Adrenal gland (tissue), 5 donors: Measurements from ENCODE around the gene ADM2.

Experiments used
- POLR2A ChIP-seq, 2 donors: fragments of 450-650 bp; IDR thresholded peaks; one replicate each; pipeline ENCODE4 v1.6.1; 2017; ENCODE audit warnings: antibody characterized with exemption in 2 of 2, mild to moderate bottlenecking in 2 of 2, moderate library complexity in 1 of 2
- TF ChIP-seq, protein P1 (sequence below), 6 experiments: fragments of 450-650 bp in 4 of 6; fragments of 200-600 bp in 2 of 6; sonication (generic) in 1 of 6; IDR thresholded peaks; 1 replicate in 5 of 6; 2 replicates in 1 of 6; pipeline versions ENCODE4 v1.5.1 to v1.8.0; 2016 to 2021; ENCODE audit warnings: antibody characterized with exemption in 6 of 6, mild to moderate bottlenecking in 2 of 6, moderate library complexity in 1 of 6
- donor health status: DM: no; HTN: no; CAD: no.

DNA sequence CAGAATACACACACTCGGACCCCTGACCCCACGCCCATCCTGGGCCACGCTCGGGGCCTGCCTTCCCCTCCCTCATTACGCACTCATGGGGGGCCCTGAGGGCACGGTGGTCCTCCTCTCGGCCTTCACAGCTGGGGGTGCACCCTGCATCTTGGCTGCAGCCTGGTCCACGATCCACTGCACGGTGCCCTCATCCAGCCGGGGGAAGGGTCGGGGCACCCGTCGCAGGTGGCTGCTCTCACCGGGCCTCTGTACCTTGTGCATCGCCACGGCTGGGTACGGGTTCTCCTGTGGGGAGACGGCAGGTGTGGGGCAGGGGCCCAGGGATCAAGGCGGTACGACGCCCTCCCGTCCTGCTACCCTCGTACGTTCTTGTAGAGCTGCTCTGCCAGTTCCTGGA is 16.9 kb upstream of the ADM2 start:
- no peak for TF ChIP-seq POLR2A (IDR thresholded peaks at IDR 0.05)
- TF ChIP-seq, protein P1, sequence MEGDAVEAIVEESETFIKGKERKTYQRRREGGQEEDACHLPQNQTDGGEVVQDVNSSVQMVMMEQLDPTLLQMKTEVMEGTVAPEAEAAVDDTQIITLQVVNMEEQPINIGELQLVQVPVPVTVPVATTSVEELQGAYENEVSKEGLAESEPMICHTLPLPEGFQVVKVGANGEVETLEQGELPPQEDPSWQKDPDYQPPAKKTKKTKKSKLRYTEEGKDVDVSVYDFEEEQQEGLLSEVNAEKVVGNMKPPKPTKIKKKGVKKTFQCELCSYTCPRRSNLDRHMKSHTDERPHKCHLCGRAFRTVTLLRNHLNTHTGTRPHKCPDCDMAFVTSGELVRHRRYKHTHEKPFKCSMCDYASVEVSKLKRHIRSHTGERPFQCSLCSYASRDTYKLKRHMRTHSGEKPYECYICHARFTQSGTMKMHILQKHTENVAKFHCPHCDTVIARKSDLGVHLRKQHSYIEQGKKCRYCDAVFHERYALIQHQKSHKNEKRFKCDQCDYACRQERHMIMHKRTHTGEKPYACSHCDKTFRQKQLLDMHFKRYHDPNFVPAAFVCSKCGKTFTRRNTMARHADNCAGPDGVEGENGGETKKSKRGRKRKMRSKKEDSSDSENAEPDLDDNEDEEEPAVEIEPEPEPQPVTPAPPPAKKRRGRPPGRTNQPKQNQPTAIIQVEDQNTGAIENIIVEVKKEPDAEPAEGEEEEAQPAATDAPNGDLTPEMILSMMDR (IDR thresholded peaks at IDR 0.05) = no peak
